Astrocyte (in vitro differentiated cells and primary cell): ENCODE results near the gene RINL. TPM values are rescaled to one million over a fixed set of nuclear protein-coding genes. Genes with fewer than 3 reads are reported as not detected.
"Not testable (repeated sequence)": the region's sequence is repeated elsewhere in the genome, so short reads cannot be mapped to it uniquely, and the experiment has no call there.

Experiments
- DNase-seq: peaks from one replicate; pipeline ENCODE4 v3.0.0-alpha.2; 2010; ENCODE audit warnings: low read depth
- FAIRE-seq: peaks from 2 replicates; lab custom pipeline; 2011; peaks lifted over from hg19 to GRCh38; lab: Jason Lieb, UNC
- H2AFZ ChIP-seq: 2 replicates; pipeline ENCODE4 v1.6.0; 2012; ENCODE audit warnings: low read depth, low read length, inconsistent platforms
- H3K27ac ChIP-seq: 2 replicates; pipeline ENCODE4 v1.5.1; 2011; ENCODE audit warnings: low read depth, low read length, inconsistent platforms
- H3K27me3 ChIP-seq: 2 replicates; pipeline ENCODE4 v1.6.0; 2011; ENCODE audit warnings: low read length, inconsistent platforms; ENCODE audit not compliant: insufficient read depth
- H3K36me3 ChIP-seq: 2 replicates; pipeline ENCODE4 v1.5.1; 2011; ENCODE audit warnings: low read length, inconsistent platforms; ENCODE audit not compliant: insufficient read depth
- H3K4me1 ChIP-seq: 2 replicates; pipeline ENCODE4 v1.5.1; 2011; ENCODE audit warnings: low read length, inconsistent platforms; ENCODE audit not compliant: insufficient read depth
- H3K4me2 ChIP-seq: 2 replicates; pipeline ENCODE4 v1.6.0; 2012; ENCODE audit warnings: low read length, inconsistent platforms
- H3K4me3 ChIP-seq: 2 replicates; pipeline ENCODE4 v1.5.1; 2011; ENCODE audit warnings: low read depth, mild to moderate bottlenecking, low read length, inconsistent platforms; ENCODE audit not compliant: insufficient read depth
- H3K79me2 ChIP-seq: 2 replicates; pipeline ENCODE4 v1.6.0; 2012; ENCODE audit warnings: mild to moderate bottlenecking, low read length, inconsistent platforms; ENCODE audit not compliant: insufficient read depth
- H3K9ac ChIP-seq: 2 replicates; pipeline ENCODE4 v1.6.0; 2012; ENCODE audit warnings: mild to moderate bottlenecking, low read length, inconsistent platforms
- H3K9me3 ChIP-seq: 2 replicates; pipeline ENCODE4 v1.5.1; 2012; ENCODE audit warnings: low read depth, mild to moderate bottlenecking, low read length, inconsistent platforms; ENCODE audit not compliant: insufficient read depth
- H4K20me1 ChIP-seq: 2 replicates; pipeline ENCODE4 v1.6.0; 2012; ENCODE audit warnings: low read length, inconsistent platforms; ENCODE audit not compliant: insufficient read depth
- H3K27ac Mint-ChIP-seq: one replicate; pipeline ENCODE4 v1.8.0; 2021; ENCODE audit warnings: mild to moderate bottlenecking, mixed read lengths; ENCODE audit not compliant: unreplicated experiment
- H3K27me3 Mint-ChIP-seq: one replicate; pipeline ENCODE4 v1.8.0; 2021; ENCODE audit warnings: low read depth, mixed read lengths; ENCODE audit not compliant: unreplicated experiment
- H3K36me3 Mint-ChIP-seq: one replicate; pipeline ENCODE4 v1.8.0; 2021; ENCODE audit warnings: low read depth, mixed read lengths; ENCODE audit not compliant: unreplicated experiment
- H3K4me1 Mint-ChIP-seq: one replicate; pipeline ENCODE4 v1.8.0; 2021; ENCODE audit warnings: low read depth, mixed read lengths; ENCODE audit not compliant: unreplicated experiment
- H3K4me3 Mint-ChIP-seq: one replicate; pipeline ENCODE4 v1.8.0; 2021; ENCODE audit warnings: mild to moderate bottlenecking, moderate library complexity, mixed read lengths; ENCODE audit not compliant: unreplicated experiment
- H3K9me3 Mint-ChIP-seq: one replicate; pipeline ENCODE4 v1.8.0; 2021; ENCODE audit warnings: mild to moderate bottlenecking, mixed read lengths; ENCODE audit not compliant: unreplicated experiment
- EZH2 ChIP-seq: IDR thresholded peaks from 2 replicates; pipeline ENCODE4 v1.6.1; 2012; ENCODE audit warnings: mild to moderate bottlenecking, low read length, inconsistent platforms; ENCODE audit not compliant: insufficient read depth
- total RNA-seq: library from RNA; stranded (reverse); gene quantifications from 2 replicates; pipeline ENCODE4 v1.2.1, GENCODE V29; 2021
- TF ChIP-seq, protein P1 (sequence below): IDR thresholded peaks from 2 replicates; pipeline ENCODE4 v1.5.1; 2011; ENCODE audit warnings: low read depth, mild to moderate bottlenecking, inconsistent platforms, low read length, moderate library complexity; ENCODE audit not compliant: insufficient read depth

Gene RINL
- total RNA-seq, 1 donor from 2014 or later, result 1.3 TPM

DNA sequence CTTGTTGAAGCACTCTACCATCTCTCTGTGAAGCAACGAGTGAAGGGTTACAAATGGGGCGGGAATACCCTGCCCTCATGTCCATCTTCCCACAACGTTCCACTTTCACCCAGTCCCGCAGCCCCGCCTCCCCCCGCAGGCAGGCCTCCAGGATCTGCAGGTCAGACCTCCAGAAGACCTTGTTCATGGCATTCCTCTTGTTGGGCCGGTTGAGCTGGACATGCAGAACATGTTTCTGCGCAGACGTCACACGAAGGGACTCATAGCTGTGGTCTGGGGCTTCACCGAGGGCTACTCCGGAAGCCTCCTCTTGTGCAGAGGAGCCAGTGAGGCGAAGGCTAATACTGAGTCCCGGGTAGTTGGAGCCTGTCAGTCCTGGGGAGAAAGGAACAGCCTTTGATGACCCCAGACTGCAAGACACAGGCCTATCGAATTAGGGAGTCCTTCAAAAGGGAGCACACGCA, 46.9 kb downstream of the RINL start:
- Histone ChIP-seq H3K27ac (peak overlapping the region; percentile 90), H4K20me1 (peaks cover 8% of the 10 kb centered on the region), H3K4me3 (peak overlapping the region; percentile 67), H3K27me3 (no peaks in the 10 kb centered on the region), H3K9ac (peak overlapping the region; percentile 84), H3K36me3 (peaks cover 9% of the 10 kb centered on the region), H3K9me3 (no peaks in the 10 kb centered on the region), H3K4me1 (peaks cover 32% of the 10 kb centered on the region), H3K4me2 (peak overlapping the region; percentile 89), H3K79me2 (no peaks in the 10 kb centered on the region), H2AFZ (peak overlapping the region; percentile 72)
- peaks cover 20% of the 10 kb centered on the region for H3K36me3 Mint-ChIP-seq
- H3K4me3 Mint-ChIP-seq, result peak overlapping the region; percentile 78
- H3K27ac Mint-ChIP-seq, result peak overlapping the region; percentile 91
- peak; percentile 96 for DNase-seq
- no peak for FAIRE-seq
- H3K9me3 Mint-ChIP-seq, result no peaks in the 10 kb centered on the region
- TF ChIP-seq EZH2, result no peak
- TF ChIP-seq, protein P1, sequence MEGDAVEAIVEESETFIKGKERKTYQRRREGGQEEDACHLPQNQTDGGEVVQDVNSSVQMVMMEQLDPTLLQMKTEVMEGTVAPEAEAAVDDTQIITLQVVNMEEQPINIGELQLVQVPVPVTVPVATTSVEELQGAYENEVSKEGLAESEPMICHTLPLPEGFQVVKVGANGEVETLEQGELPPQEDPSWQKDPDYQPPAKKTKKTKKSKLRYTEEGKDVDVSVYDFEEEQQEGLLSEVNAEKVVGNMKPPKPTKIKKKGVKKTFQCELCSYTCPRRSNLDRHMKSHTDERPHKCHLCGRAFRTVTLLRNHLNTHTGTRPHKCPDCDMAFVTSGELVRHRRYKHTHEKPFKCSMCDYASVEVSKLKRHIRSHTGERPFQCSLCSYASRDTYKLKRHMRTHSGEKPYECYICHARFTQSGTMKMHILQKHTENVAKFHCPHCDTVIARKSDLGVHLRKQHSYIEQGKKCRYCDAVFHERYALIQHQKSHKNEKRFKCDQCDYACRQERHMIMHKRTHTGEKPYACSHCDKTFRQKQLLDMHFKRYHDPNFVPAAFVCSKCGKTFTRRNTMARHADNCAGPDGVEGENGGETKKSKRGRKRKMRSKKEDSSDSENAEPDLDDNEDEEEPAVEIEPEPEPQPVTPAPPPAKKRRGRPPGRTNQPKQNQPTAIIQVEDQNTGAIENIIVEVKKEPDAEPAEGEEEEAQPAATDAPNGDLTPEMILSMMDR, result no peak
- H3K27me3 Mint-ChIP-seq, result no peaks in the 10 kb centered on the region
- H3K4me1 Mint-ChIP-seq, result peaks cover 11% of the 10 kb centered on the region

- no peaks in the 10 kb centered on the region for H3K9me3 ChIP-seq
- H3K4me1 Mint-ChIP-seq, result peaks cover 11% of the 10 kb centered on the region
- no peaks in the 10 kb centered on the region for H3K27me3 Mint-ChIP-seq
- DNase-seq (peak; percentile 20), FAIRE-seq (no peak)
- H3K36me3 ChIP-seq, result no peaks in the 10 kb centered on the region
- H3K36me3 Mint-ChIP-seq, result peaks cover 17% of the 10 kb centered on the region
- H3K4me3 ChIP-seq, result no peak overlapping the region
- no peak overlapping the region for H3K9ac ChIP-seq
- H3K4me2 ChIP-seq, result peak overlapping the region; percentile 89
- H3K79me2 ChIP-seq, result no peaks in the 10 kb centered on the region
- TF ChIP-seq, protein P1, result no peak
- TF ChIP-seq EZH2, result no peak
- no peak overlapping the region for H3K27ac ChIP-seq
- H3K4me1 ChIP-seq, result peaks cover 25% of the 10 kb centered on the region
- H3K27ac Mint-ChIP-seq, result peak overlapping the region; percentile 91
- H2AFZ ChIP-seq, result no peak overlapping the region
- H3K9me3 Mint-ChIP-seq, result no peaks in the 10 kb centered on the region
- no peaks in the 10 kb centered on the region for H3K27me3 ChIP-seq
- no peaks in the 10 kb centered on the region for H4K20me1 ChIP-seq
- H3K4me3 Mint-ChIP-seq, result peak overlapping the region; percentile 78
Observed at GRCh38 chr19:38830039-38830733, 47.9 kb downstream of the RINL start.

GRCh38 chr19:38829203-38829602, 48.9 kb downstream of the RINL start:
- H3K9ac ChIP-seq, H3K9me3 ChIP-seq, H3K4me3 ChIP-seq, FAIRE-seq, H4K20me1 ChIP-seq, H3K4me3 Mint-ChIP-seq, H3K27me3 ChIP-seq, H3K27ac ChIP-seq, H3K27me3 Mint-ChIP-seq, DNase-seq, H3K4me2 ChIP-seq, H3K9me3 Mint-ChIP-seq, H3K79me2 ChIP-seq, H3K27ac Mint-ChIP-seq, H3K36me3 ChIP-seq, H2AFZ ChIP-seq: not testable (repeated sequence)
- Mint-ChIP-seq H3K4me1 (peaks cover 11% of the 10 kb centered on the region), H3K36me3 (peaks cover 17% of the 10 kb centered on the region)
- peaks cover 25% of the 10 kb centered on the region for H3K4me1 ChIP-seq
